Psoas muscle (tissue), 8 donors: ENCODE data around the gene PLA2G12B. TPM values are rescaled to one million over a fixed set of nuclear protein-coding genes. Genes with fewer than 3 reads are reported as not detected.
"Not testable (repeated sequence)": the region's sequence is repeated elsewhere in the genome, so short reads cannot be mapped to it uniquely, and the experiment has no call there.

Experiments
- ATAC-seq, 4 donors: fragments of 200-7000 bp; cut with Tn5 transposase; one replicate each; pipeline ENCODE4 v1.9.1; 2020; ENCODE audit warnings: moderate library complexity in 3 of 4, mild to moderate bottlenecking in 2 of 4
- DNase-seq, 2 donors: peaks; one replicate each; pipeline ENCODE4 v3.0.0-alpha.2; 2020
- H3K27ac ChIP-seq: fragments of 200-600 bp; one replicate; pipeline ENCODE4 v1.8.0; 2022
- H3K27me3 ChIP-seq, 3 donors: fragments of 200-600 bp in 1 of 3; one replicate each; pipeline versions ENCODE4 v1.6.1 to v1.8.0; 2013 to 2022; ENCODE audit warnings: low read length in 2 of 3, mild to moderate bottlenecking in 2 of 3, moderate library complexity in 1 of 3; ENCODE audit not compliant: insufficient read depth in 3 of 3
- H3K36me3 ChIP-seq, 2 donors: fragments of 200-600 bp in 1 of 2; one replicate each; pipeline versions ENCODE4 v1.6.1 to v1.8.0; 2013 to 2022; ENCODE audit warnings: low read depth in 1 of 2, mild to moderate bottlenecking in 1 of 2, moderate library complexity in 1 of 2; ENCODE audit not compliant: insufficient read depth in 1 of 2
- H3K4me1 ChIP-seq: fragments of 200-600 bp; one replicate; pipeline ENCODE4 v1.8.0; 2022
- H3K4me3 ChIP-seq: fragments of 200-600 bp; one replicate; pipeline ENCODE4 v1.8.0; 2022; ENCODE audit warnings: mild to moderate bottlenecking
- H3K9me3 ChIP-seq: fragments of 200-600 bp; one replicate; pipeline ENCODE4 v1.8.0; 2022
- CTCF ChIP-seq: fragments of 200-600 bp; IDR thresholded peaks from one replicate; pipeline ENCODE4 v1.8.0; 2022; ENCODE audit warnings: antibody characterized with exemption
- WGBS, 3 donors: extraction: QIAGEN DNeasy Blood & Tissue Kit; methylation state at CpG; one replicate each; pipeline versions ENCODE4 v1.1.6 to v1.1.7; 2013; 5-methylcytosine and 5-hydroxymethylcytosine counted together
- intact Hi-C, 2 donors: fragments of 100-400 bp; cut with DNase I; formaldehyde crosslinking; loops; one replicate each; pipeline versions ENCODE4 v1.11.0 to v1.14.2; 2022
- long read RNA-seq, 2 donors: library from polyadenylated mRNA; unstranded; transcript quantifications; one replicate each; pipeline ENCODE4 v2.0.0, GENCODE V29; 2021
- polyA plus RNA-seq, 3 donors: library from polyadenylated mRNA; stranded (reverse); fragments of 200-250 nt; gene quantifications; one replicate each; pipeline ENCODE4 v1.2.3, GENCODE V29; 2013
- total RNA-seq, 4 donors: library from RNA; stranded (reverse); fragmentation: NEBNext Ultra II Directional in 2 of 4; extraction: Animal tissue kit (Norgen Biotek cat#: 25700) in 2 of 4; gene quantifications; one replicate each; pipeline versions ENCODE4 v1.2.1 to v1.2.4, GENCODE V29; 2021 to 2023
- donor health status: healthy with polysubstance abuse.
- donor health status: DM: no; HTN: no; CAD: no; lungs with moderate emphysema.
- donor health status: Bipolar disorder and iron deficiency.
- donor health status: healthy.
- donor health status: DM: yes; HTN: yes; CAD: no.
- donor health status: DM: no; HTN: no; CAD: no.
- donor health status: DM: no; HTN: no; CAD: no.
- donor health status: DM: yes; HTN: yes; CAD: no.

PLA2G12B gene
- total RNA-seq (under 1 TPM in 1 of 4 donors, not detected in 3; 0.22 TPM), polyA plus RNA-seq (under 1 TPM in 1 of 3 donors, not detected in 2; 0.10 TPM)
- long read RNA-seq, donor 1: 0 reads
- long read RNA-seq, donor 2: 0 reads

DNA sequence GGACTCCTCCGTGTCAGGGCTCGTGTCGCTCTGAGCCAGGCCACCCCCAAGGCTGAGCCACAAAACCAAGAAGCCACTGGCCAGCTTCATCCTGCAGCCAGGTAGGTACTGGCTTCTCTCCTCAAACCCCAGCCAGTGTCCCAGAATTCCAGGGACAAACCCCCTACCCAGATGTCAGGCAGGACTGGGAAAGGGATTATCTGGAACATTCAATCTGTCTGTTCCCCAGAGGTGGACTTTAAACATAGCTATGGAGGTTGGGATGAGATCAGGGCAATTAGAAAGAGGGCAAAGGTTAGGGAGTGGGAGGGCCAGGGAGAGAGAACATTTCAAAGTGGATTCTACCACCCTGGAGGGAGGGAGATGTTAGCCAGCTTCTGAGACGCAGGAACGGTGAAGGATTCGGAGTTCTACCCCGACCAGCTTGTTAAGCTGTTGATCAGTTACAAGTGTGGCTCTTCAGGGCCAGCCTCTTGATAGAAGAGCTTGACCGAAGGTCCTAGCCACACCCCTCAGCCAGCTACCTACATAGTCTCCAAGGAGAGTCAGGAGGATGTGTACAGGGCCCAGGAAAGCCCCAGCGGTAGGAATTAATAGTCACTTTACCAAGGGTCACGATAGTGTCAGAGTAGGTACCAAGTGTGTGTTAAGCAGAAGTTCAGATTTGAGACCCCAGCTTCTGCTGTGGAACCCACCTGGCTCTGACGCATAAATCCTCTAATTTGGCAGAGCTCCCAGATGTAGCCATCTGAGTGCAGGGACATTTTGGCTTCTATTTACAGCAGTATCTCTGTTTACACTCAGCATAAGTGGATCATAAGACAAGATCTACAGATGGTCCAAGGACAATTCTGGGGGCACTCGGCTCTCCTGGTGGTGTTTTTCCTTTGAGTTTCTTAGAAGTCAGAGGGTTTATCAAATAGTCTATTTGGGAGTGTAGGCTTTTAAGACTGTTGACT, at the start of gene PLA2G12B:
TSS of gene PLA2G12B (minus strand) at position 211 of the 959 bp plus-strand sequence. CDS start at position 90, 121 bp downstream.
- TF ChIP-seq CTCF: no peak
- no peak within 1 kb of the TSS for H3K27ac ChIP-seq
- H3K36me3 ChIP-seq: no peaks in the 10 kb centered on the region
- DNase-seq: no peak
- WGBS, 3 donors: 72 to 81% (median 77%) methylated on average over 12 of the region's 12 CpGs
- no peaks in the 10 kb centered on the region for H3K27me3 ChIP-seq
- intact Hi-C loops: no loop called here
- no peaks in the 10 kb centered on the region for H3K4me1 ChIP-seq
- H3K9me3 ChIP-seq: no peaks in the 10 kb centered on the region
- ATAC-seq: no peak
- no peak within 1 kb of the TSS for H3K4me3 ChIP-seq

GRCh38 chr10:73003822-73004221, 49.2 kb upstream of the PLA2G12B start:
- Histone ChIP-seq H3K4me3 (no peak overlapping the region), H3K4me1 (no peaks in the 10 kb centered on the region), H3K27me3 (no peaks in the 10 kb centered on the region), H3K9me3 (no peaks in the 10 kb centered on the region), H3K27ac (no peak overlapping the region), H3K36me3 (peaks cover under 1 to 87% of the 10 kb centered on the region in 2 donors)
- intact Hi-C loops: no loop called here
- ATAC-seq (peak in 1 of 4 donors; percentile 4), DNase-seq (no peak)
- TF ChIP-seq CTCF: no peak

GRCh38 chr10:73000973-73001372, 46.4 kb upstream of the PLA2G12B start:
- Histone ChIP-seq H3K4me3 (no peak overlapping the region), H3K4me1 (no peaks in the 10 kb centered on the region), H3K27ac (no peak overlapping the region), H3K9me3 (no peaks in the 10 kb centered on the region), H3K36me3 (peaks cover 0 to 58% of the 10 kb centered on the region in 2 donors), H3K27me3 (no peaks in the 10 kb centered on the region)
- intact Hi-C loops: no loop called here
- no peak for TF ChIP-seq CTCF
- ATAC-seq: peak in 1 of 4 donors; percentile 5
- DNase-seq: no peak
- whole genome bisulfite sequencing, 3 donors: 95 to 97% (median 97%) methylated on average over 3 of the region's 3 CpGs

DNA sequence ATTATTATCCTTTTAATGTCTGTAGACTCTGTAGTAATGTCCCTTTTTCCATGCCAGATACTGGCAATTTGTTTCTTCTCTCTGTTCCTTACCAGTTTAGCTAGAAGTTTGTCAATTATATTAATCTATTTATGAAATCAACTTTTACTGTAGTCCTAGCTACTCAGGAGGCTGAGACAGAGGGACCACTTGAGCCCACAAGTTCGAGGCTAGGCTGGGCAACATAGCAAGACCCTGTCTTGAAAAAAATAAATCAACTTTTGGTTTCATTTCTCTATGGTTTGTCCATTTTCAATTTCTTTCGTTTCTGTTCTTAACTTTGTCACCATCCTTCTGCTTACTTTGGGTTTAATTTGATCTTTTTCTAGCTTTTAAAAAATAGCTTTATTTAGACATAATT, 42.5 kb upstream of the PLA2G12B start:
- Histone ChIP-seq H3K4me1 (no peaks in the 10 kb centered on the region), H3K9me3 (no peaks in the 10 kb centered on the region), H3K36me3 (peaks cover 0 to 20% of the 10 kb centered on the region in 2 donors), H3K4me3 (no peak overlapping the region), H3K27me3 (no peaks in the 10 kb centered on the region), H3K27ac (no peak overlapping the region)
- peak in 1 of 4 donors; percentile 16 for ATAC-seq
- 96 to 97% (median 97%) methylated on average over 2 of the region's 2 CpGs for WGBS, 3 donors
- intact Hi-C loops: no loop called here
- no peak for TF ChIP-seq CTCF
- DNase-seq: no peak

GRCh38 chr10:72995459-72995858, 40.9 kb upstream of the PLA2G12B start:
- DNase-seq, H3K27ac ChIP-seq, intact Hi-C loops, ATAC-seq, H3K9me3 ChIP-seq, H3K27me3 ChIP-seq, H3K36me3 ChIP-seq, H3K4me3 ChIP-seq, H3K4me1 ChIP-seq: not testable (repeated sequence)

DNA sequence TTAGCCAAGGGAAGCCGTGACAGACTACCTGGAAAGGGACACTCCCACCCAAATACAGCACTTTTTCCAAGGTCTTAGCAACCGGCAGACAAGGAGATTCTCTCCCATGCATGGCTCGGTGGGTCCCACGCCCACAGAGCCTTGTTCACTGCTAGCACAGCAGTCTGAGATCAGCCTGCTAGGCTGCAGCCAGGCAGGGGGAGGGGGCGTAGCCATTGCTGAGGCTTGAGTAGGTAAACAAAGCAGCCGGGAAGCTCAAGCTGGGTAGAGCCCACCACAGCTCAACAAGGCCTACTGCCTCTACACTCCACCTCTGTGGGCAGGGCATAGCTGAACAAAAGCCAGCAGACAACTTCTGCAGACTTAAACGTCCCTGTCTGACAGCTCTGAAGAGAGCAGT, 35.2 kb upstream of the PLA2G12B start:
- DNase-seq, H3K27me3 ChIP-seq, H3K4me1 ChIP-seq, ATAC-seq, H3K4me3 ChIP-seq, H3K27ac ChIP-seq, intact Hi-C loops, H3K9me3 ChIP-seq: not testable (repeated sequence)
- peaks cover 0 to 20% of the 10 kb centered on the region in 2 donors for H3K36me3 ChIP-seq
- WGBS, 3 donors: 82 to 88% (median 86%) methylated on average over 7 of the region's 7 CpGs

- H3K27me3 ChIP-seq, H3K4me1 ChIP-seq, ATAC-seq, H3K27ac ChIP-seq, DNase-seq, H3K9me3 ChIP-seq, intact Hi-C loops, H3K4me3 ChIP-seq: not testable (repeated sequence)
- peaks cover 0 to 15% of the 10 kb centered on the region in 2 donors for H3K36me3 ChIP-seq
- WGBS, 3 donors: 88 to 95% (median 94%) methylated on average over 4 of the region's 4 CpGs
These were observed 30.0 kb upstream of the PLA2G12B start for GRCh38 chr10:72984618-72985017.
